Keratinocyte (primary cell): ENCODE data around the gene TC2N. TPM values are rescaled to one million over a fixed set of nuclear protein-coding genes. Genes with fewer than 3 reads are reported as not detected.

Experiments
- DNase-seq: peaks from one replicate; pipeline ENCODE4 v3.0.0-alpha.2; 2011; ENCODE audit warnings: low read depth, missing footprints, low spot score
- FAIRE-seq: peaks from 2 replicates; lab custom pipeline; 2011; peaks lifted over from hg19 to GRCh38; lab: Jason Lieb, UNC
- H2AFZ ChIP-seq: 2 replicates; pipeline ENCODE4 v1.6.0; 2012; ENCODE audit warnings: low read length, control low read depth, inconsistent platforms; ENCODE audit not compliant: control insufficient read depth
- H3K27ac ChIP-seq: 2 replicates; pipeline ENCODE4 v1.5.1; 2011; ENCODE audit warnings: low read length; ENCODE audit not compliant: control insufficient read depth, insufficient read depth
- H3K27me3 ChIP-seq: 3 replicates; pipeline ENCODE4 v1.6.0; 2011; ENCODE audit warnings: low read length; ENCODE audit not compliant: control insufficient read depth, insufficient read depth; ENCODE audit errors: extremely low read depth
- H3K36me3 ChIP-seq, 2 experiments: 2 replicates in 1 of 2; 3 replicates in 1 of 2; pipeline ENCODE4 v1.5.1; 2011; ENCODE audit warnings: low read length in 2 of 2, mild to moderate bottlenecking in 1 of 2; ENCODE audit not compliant: control insufficient read depth in 2 of 2, insufficient read depth in 2 of 2; ENCODE audit errors: extremely low read depth in 1 of 2
- H3K4me1 ChIP-seq: 3 replicates; pipeline ENCODE4 v1.5.1; 2011; ENCODE audit warnings: low read length; ENCODE audit not compliant: control insufficient read depth, insufficient read depth; ENCODE audit errors: extremely low read depth
- H3K4me2 ChIP-seq: 3 replicates; pipeline ENCODE4 v1.6.0; 2011; ENCODE audit warnings: low read depth, low read length; ENCODE audit not compliant: control insufficient read depth, insufficient read depth; ENCODE audit errors: extremely low read depth
- H3K4me3 ChIP-seq, 3 experiments: fragments of 200-600 bp in 1 of 3; sonication (generic) in 1 of 3; 2 replicates in 2 of 3; 3 replicates in 1 of 3; pipeline ENCODE4 v1.5.1; 2011 to 2016; ENCODE audit warnings: low read length in 3 of 3, mild to moderate bottlenecking in 3 of 3, control low read depth in 2 of 3, inconsistent platforms in 1 of 3, low read depth in 1 of 3, mixed read lengths in 1 of 3, mixed run types in 1 of 3, moderate library complexity in 1 of 3; ENCODE audit not compliant: control insufficient read depth in 2 of 3, insufficient read depth in 2 of 3; ENCODE audit errors: extremely low read depth in 1 of 3
- H3K79me2 ChIP-seq: 2 replicates; pipeline ENCODE4 v1.6.0; 2012; ENCODE audit warnings: low read length; ENCODE audit not compliant: control insufficient read depth, insufficient read depth
- H3K9ac ChIP-seq: 3 replicates; pipeline ENCODE4 v1.6.0; 2011; ENCODE audit warnings: low read length; ENCODE audit not compliant: control insufficient read depth, insufficient read depth; ENCODE audit errors: extremely low read depth
- H3K9me1 ChIP-seq: 3 replicates; pipeline ENCODE4 v1.6.0; 2011; ENCODE audit warnings: low read length; ENCODE audit not compliant: control insufficient read depth, insufficient read depth; ENCODE audit errors: extremely low read depth
- H3K9me3 ChIP-seq: 2 replicates; pipeline ENCODE4 v1.5.1; 2012; ENCODE audit warnings: low read depth, low read length; ENCODE audit not compliant: control insufficient read depth
- H4K20me1 ChIP-seq: 3 replicates; pipeline ENCODE4 v1.6.0; 2011; ENCODE audit warnings: low read length; ENCODE audit not compliant: control insufficient read depth, insufficient read depth; ENCODE audit errors: extremely low read depth
- CTCF ChIP-seq, 3 experiments: IDR thresholded peaks in 1 of 3; conservative IDR thresholded peaks in 1 of 3; optimal IDR thresholded peaks in 1 of 3; 2 replicates in 2 of 3; 3 replicates in 1 of 3; pipeline versions ENCODE3 to v1.5.1; 2011; ENCODE audit warnings: low read length in 3 of 3, mild to moderate bottlenecking in 3 of 3, moderate library complexity in 2 of 3, control low read depth in 1 of 3, inconsistent platforms in 1 of 3; ENCODE audit not compliant: insufficient read depth in 2 of 3; ENCODE audit errors: extremely low read depth in 1 of 3
- EZH2 ChIP-seq: IDR thresholded peaks from one replicate; pipeline ENCODE4 v1.6.1; 2012; ENCODE audit warnings: inconsistent platforms, mild to moderate bottlenecking, low read length, moderate library complexity
- dilution Hi-C: fragments of 300-500 bp; cut with MboI; formaldehyde crosslinking; loops from one replicate; pipeline ENCODE4 v1.7.0; 2020; ENCODE audit warnings: low sequenced_read_pairs; ENCODE audit not compliant: extremely low pct_ligation_motif_present
- polyA plus RNA-seq, 5 experiments: library from polyadenylated mRNA; depleted of rRNA in 3 of 5; stranded (reverse) in 3 of 5; stranded (forward) in 1 of 5; unstranded in 1 of 5; fragments of >200 nt; gene quantifications; 1 replicate in 1 of 5; 2 replicates in 3 of 5; 3 replicates in 1 of 5; pipeline versions ENCODE4 v1.2.1 to v1.2.3, GENCODE V29; 2011 to 2012; ENCODE audit warnings: missing spikeins in 2 of 5, low read depth in 1 of 5, low replicate concordance in 1 of 5

TC2N gene
- polyA plus RNA-seq, 1 donor (not counting 4 experiments of a cell fraction or from before 2014, with no cell fraction given) = 22.6 TPM

- no peak overlapping the region for H3K27ac ChIP-seq
- DNase-seq (no peak), FAIRE-seq (no peak)
- no peaks in the 10 kb centered on the region for H3K9me1 ChIP-seq
- H3K27me3 ChIP-seq = no peaks in the 10 kb centered on the region
- H3K9me3 ChIP-seq = no peaks in the 10 kb centered on the region
- no peaks in the 10 kb centered on the region for H3K79me2 ChIP-seq
- TF ChIP-seq EZH2 (no peak), CTCF (optimal IDR thresholded peaks at IDR 0.05 in 1 of 3, IDR thresholded peaks at IDR 0.05 in 1 of 3, conservative IDR thresholded peaks at IDR 0.05 in 1 of 3; ENCODE audit: extremely low read depth in 1 of 3, insufficient read depth in 2 of 3, low read length in 3 of 3) (no peak)
- no peak overlapping the region for H2AFZ ChIP-seq
- no peak overlapping the region for H3K9ac ChIP-seq
- H3K4me3 ChIP-seq = no peak overlapping the region
- no peaks in the 10 kb centered on the region for H4K20me1 ChIP-seq
- no peaks in the 10 kb centered on the region for H3K36me3 ChIP-seq
- no peak overlapping the region for H3K4me2 ChIP-seq
- dilution Hi-C loops = no loop called here
- H3K4me1 ChIP-seq = no peaks in the 10 kb centered on the region
Measured at GRCh38 chr14:91848504-91849001, 18.8 kb downstream of the TC2N start.

GRCh38 chr14:91847693-91848092 is 19.6 kb downstream of the TC2N start:
- DNase-seq (no peak), FAIRE-seq (no peak)
- no peak overlapping the region for H2AFZ ChIP-seq
- no peak overlapping the region for H3K27ac ChIP-seq
- no peak overlapping the region for H3K9ac ChIP-seq
- H3K36me3 ChIP-seq = no peaks in the 10 kb centered on the region
- H3K4me2 ChIP-seq = no peak overlapping the region
- no peaks in the 10 kb centered on the region for H3K27me3 ChIP-seq
- H3K4me1 ChIP-seq = no peaks in the 10 kb centered on the region
- dilution Hi-C loops = no loop called here
- H3K79me2 ChIP-seq = no peaks in the 10 kb centered on the region
- H3K9me1 ChIP-seq = no peaks in the 10 kb centered on the region
- H4K20me1 ChIP-seq = no peaks in the 10 kb centered on the region
- TF ChIP-seq CTCF (optimal IDR thresholded peaks at IDR 0.05 in 1 of 3, IDR thresholded peaks at IDR 0.05 in 1 of 3, conservative IDR thresholded peaks at IDR 0.05 in 1 of 3; ENCODE audit: extremely low read depth in 1 of 3, insufficient read depth in 2 of 3, low read length in 3 of 3) = no peak
- TF ChIP-seq EZH2 = no peak
- no peaks in the 10 kb centered on the region for H3K9me3 ChIP-seq
- no peak overlapping the region for H3K4me3 ChIP-seq
